Colonic mucosa (tissue), 4 donors: ENCODE data around the gene DNAH7. TPM values are rescaled to one million over a fixed set of nuclear protein-coding genes. Genes with fewer than 3 reads are reported as not detected.

Source experiments
- DNase-seq: peaks from one replicate; pipeline ENCODE4 v3.0.0-alpha.2; 2020
- H3K27ac ChIP-seq: fragments of 200-600 bp; one replicate; pipeline ENCODE4 v1.8.0; 2021
- H3K27me3 ChIP-seq: fragments of 200-600 bp; one replicate; pipeline ENCODE4 v1.8.0; 2021
- H3K36me3 ChIP-seq: fragments of 200-600 bp; one replicate; pipeline ENCODE4 v1.8.0; 2021
- H3K4me1 ChIP-seq: fragments of 200-600 bp; one replicate; pipeline ENCODE4 v1.8.0; 2021; ENCODE audit warnings: mild to moderate bottlenecking
- H3K4me3 ChIP-seq: fragments of 200-600 bp; one replicate; pipeline ENCODE4 v1.8.0; 2021
- H3K9ac ChIP-seq, 2 donors: one replicate each; pipeline ENCODE4 v1.7.0; 2013; ENCODE audit warnings: control low read depth in 2 of 2, low read depth in 2 of 2, low read length in 2 of 2
- H3K9me3 ChIP-seq: fragments of 200-600 bp; one replicate; pipeline ENCODE4 v1.8.0; 2021
- intact Hi-C: fragments of 100-400 bp; cut with DNase I; formaldehyde crosslinking; loops from one replicate; pipeline ENCODE4 v1.14.1; 2022
- total RNA-seq, 2 donors: library from RNA; stranded (reverse); fragmentation: NEBNext Ultra II Directional in 1 of 2; extraction: Animal tissue kit (Norgen Biotek cat#: 25700) in 1 of 2; gene quantifications; one replicate each; pipeline ENCODE4 v1.2.1, GENCODE V29; 2021
- TF ChIP-seq, protein P1 (sequence below): fragments of 200-600 bp; IDR thresholded peaks from one replicate; pipeline ENCODE4 v1.8.0; 2022; ENCODE audit warnings: antibody characterized with exemption, mild to moderate bottlenecking
- donor health status: healthy.
- donor health status: DM: no; HTN: no; CAD: no.
- donor health status: DM: no; HTN: no; CAD: no.

The DNAH7 gene
- total RNA-seq, 2 donors from 2014 or later: 0.91 to 2.0 TPM

DNA sequence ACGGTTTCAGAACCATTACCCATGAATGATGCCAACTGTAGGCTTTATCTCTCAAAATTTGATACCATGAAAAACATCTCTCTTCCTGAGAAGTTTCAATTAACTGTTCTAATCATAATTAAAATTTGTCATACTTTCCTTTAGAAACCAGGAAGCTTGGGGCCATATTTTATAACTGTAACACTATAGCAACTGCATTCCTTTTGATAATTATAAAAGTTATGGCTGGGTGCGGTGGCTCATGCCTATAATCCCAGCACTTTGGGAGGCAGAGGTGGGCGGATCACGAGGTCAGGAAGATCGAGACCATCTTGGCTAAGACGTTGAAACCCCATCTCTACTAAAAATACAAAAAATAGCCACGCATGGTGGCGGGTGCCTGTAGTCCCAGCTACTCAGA, 70.6 kb downstream of the DNAH7 start:
- Histone ChIP-seq H3K4me1 (no peaks in the 10 kb centered on the region), H3K4me3 (no peak overlapping the region), H3K36me3 (no peaks in the 10 kb centered on the region), H3K9ac (no peak overlapping the region), H3K9me3 (no peaks in the 10 kb centered on the region), H3K27me3 (no peaks in the 10 kb centered on the region), H3K27ac (no peak overlapping the region)
- TF ChIP-seq, protein P1, sequence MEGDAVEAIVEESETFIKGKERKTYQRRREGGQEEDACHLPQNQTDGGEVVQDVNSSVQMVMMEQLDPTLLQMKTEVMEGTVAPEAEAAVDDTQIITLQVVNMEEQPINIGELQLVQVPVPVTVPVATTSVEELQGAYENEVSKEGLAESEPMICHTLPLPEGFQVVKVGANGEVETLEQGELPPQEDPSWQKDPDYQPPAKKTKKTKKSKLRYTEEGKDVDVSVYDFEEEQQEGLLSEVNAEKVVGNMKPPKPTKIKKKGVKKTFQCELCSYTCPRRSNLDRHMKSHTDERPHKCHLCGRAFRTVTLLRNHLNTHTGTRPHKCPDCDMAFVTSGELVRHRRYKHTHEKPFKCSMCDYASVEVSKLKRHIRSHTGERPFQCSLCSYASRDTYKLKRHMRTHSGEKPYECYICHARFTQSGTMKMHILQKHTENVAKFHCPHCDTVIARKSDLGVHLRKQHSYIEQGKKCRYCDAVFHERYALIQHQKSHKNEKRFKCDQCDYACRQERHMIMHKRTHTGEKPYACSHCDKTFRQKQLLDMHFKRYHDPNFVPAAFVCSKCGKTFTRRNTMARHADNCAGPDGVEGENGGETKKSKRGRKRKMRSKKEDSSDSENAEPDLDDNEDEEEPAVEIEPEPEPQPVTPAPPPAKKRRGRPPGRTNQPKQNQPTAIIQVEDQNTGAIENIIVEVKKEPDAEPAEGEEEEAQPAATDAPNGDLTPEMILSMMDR: no peak
- intact Hi-C loops: no loop called here
- no peak for DNase-seq

DNA sequence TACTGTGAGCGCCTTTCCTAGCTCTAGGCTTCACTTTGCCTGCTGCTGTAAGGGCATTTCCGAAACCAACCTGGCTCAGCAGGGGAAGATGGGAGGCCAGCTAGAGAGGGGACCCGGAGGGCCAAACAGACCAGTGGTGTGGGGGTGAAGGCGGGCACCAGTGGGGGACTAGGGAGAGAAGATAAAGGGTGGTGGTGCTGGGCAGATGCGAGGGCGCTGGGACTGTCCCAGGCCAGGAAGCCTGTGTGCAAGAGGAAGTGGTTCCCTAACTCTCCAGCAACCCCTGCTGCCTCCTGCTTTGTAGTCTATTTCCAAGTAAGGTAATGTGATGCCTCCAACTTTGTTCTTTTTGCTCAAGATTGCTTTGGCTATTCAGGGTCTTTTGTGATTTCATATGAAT, 73.1 kb downstream of the DNAH7 start:
- Histone ChIP-seq H3K4me1 (no peaks in the 10 kb centered on the region), H3K27ac (no peak overlapping the region), H3K9ac (no peak overlapping the region), H3K4me3 (no peak overlapping the region), H3K36me3 (no peaks in the 10 kb centered on the region), H3K27me3 (no peaks in the 10 kb centered on the region), H3K9me3 (no peaks in the 10 kb centered on the region)
- no peak for DNase-seq
- TF ChIP-seq, protein P1: no peak
- intact Hi-C loops: no loop called here

DNA sequence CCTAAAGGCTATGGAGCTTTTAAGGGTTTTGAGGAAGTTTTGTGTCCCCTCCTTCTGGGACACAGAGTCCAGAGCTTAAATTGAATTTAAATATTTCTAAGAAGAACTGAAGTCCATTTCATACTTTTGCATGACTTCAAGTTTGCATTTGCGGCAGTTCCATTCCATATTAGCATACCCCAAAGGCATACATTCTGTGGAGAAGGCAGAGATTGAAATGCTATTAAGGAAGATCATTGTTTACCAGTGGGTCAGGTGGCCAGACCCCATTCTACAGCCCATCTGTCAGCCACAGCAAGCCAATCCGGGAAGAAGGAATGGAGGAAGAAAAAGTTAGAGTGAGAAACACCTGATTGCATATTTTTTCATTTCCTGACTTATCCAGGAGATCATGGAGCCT, 75.0 kb downstream of the DNAH7 start:
- TF ChIP-seq, protein P1: no peak
- no peak for DNase-seq
- H3K27me3 ChIP-seq: no peaks in the 10 kb centered on the region
- H3K9ac ChIP-seq: no peak overlapping the region
- intact Hi-C loops: no loop called here
- H3K27ac ChIP-seq: no peak overlapping the region
- H3K4me1 ChIP-seq: no peaks in the 10 kb centered on the region
- no peaks in the 10 kb centered on the region for H3K36me3 ChIP-seq
- no peaks in the 10 kb centered on the region for H3K9me3 ChIP-seq
- no peak overlapping the region for H3K4me3 ChIP-seq

DNA sequence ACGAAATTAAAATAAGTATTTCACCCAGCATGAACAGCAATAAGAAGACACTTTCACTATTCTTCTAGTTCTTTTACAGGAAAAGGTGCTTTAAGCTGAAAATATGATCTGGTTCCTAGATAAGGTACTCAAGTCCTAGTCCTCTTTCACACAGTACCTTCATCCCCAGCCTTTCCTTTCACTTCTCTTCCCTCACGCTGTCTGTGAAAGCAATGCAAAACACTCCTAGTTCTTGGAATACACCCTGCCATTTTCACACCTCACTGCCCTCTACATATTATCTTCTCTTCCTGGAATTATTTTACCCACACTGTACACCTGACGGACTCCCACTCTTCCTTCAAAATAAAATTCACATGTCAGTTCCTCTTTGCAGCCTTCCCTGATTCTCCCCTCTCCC, 82.9 kb downstream of the DNAH7 start:
- intact Hi-C loops: no loop called here
- Histone ChIP-seq H3K4me3 (no peak overlapping the region), H3K9ac (no peak overlapping the region), H3K4me1 (no peaks in the 10 kb centered on the region), H3K36me3 (no peaks in the 10 kb centered on the region), H3K27me3 (no peaks in the 10 kb centered on the region), H3K27ac (no peak overlapping the region), H3K9me3 (no peaks in the 10 kb centered on the region)
- DNase-seq: no peak
- TF ChIP-seq, protein P1: no peak

DNA sequence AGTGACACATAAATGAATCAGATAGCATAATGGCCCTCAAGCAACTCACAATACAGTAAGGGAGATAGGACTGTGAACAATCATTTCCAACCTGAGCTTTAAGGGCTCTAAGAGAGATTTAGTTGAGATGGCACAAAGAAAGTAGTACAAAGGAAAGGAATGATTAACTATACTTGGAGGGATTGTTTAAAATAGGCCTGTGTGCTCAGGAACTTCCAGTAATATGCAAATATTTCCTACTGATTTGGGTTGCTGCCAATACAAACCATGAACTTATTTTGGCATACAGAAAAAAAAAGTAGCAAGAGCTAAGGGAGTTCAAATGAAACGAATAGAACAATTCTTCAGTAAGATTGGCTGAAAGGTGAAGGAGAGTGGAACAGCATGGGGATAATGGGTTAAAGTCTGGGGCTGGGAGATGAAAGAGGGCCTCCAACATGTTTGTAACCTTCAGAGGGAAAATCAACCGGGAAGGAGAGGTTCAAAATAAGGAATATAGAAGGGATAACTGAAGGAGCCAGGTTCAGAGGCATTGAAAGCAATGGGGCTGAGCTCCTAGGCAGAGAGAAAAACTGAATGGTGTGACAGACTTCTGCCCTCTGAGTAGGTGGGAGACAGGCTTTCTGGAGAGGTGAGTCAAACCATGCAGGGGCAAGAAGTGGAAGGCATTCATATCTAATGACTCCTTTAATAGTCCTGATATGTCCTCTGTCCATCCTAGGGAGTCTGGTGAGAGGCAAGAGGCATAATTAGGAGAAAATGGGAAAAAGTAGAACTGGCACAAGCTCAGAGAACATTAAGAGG, 83.5 kb downstream of the DNAH7 start:
- intact Hi-C loops: no loop called here
- H3K27ac ChIP-seq: no peak overlapping the region
- no peak for DNase-seq
- H3K36me3 ChIP-seq: no peaks in the 10 kb centered on the region
- no peak overlapping the region for H3K4me3 ChIP-seq
- H3K4me1 ChIP-seq: no peaks in the 10 kb centered on the region
- no peak overlapping the region for H3K9ac ChIP-seq
- H3K9me3 ChIP-seq: no peaks in the 10 kb centered on the region
- no peaks in the 10 kb centered on the region for H3K27me3 ChIP-seq
- TF ChIP-seq, protein P1: no peak
